Liver (tissue), 2 donors: ENCODE data around the gene REXO5.

Source experiments
- YY1 ChIP-seq: IDR thresholded peaks from 2 replicates; pipeline ENCODE4 v1.6.1; 2016; ENCODE audit warnings: antibody characterized with exemption, mild to moderate bottlenecking
- TF ChIP-seq, protein P1 (sequence below): fragments of 150-350 bp; IDR thresholded peaks from 2 replicates; pipeline ENCODE4 v1.5.1; 2017; ENCODE audit warnings: improper control_type of control experiment, low read depth, low read length; ENCODE audit not compliant: missing input control
- donor health status: healthy.

DNA sequence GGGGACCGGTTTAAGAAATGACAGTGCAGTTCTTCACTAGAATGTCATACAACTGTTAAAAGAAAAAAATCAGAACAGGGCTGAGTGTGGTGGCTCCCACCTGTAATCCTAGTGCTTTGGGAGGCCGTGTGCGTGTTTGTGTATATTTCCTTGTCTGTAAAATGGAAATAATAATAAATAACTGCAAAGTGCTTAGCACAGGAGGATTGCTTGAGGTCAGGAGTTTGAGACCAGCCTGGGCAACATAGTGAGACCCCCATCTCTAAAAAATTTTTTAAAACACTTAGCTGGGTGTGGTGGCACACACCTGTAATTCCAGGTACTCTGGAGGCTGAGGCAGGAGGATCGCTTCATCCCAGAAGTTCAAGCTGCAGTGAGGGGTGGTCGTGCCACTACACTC is 40.0 kb upstream of the REXO5 start:
- no peak for TF ChIP-seq YY1
- TF ChIP-seq, protein P1, sequence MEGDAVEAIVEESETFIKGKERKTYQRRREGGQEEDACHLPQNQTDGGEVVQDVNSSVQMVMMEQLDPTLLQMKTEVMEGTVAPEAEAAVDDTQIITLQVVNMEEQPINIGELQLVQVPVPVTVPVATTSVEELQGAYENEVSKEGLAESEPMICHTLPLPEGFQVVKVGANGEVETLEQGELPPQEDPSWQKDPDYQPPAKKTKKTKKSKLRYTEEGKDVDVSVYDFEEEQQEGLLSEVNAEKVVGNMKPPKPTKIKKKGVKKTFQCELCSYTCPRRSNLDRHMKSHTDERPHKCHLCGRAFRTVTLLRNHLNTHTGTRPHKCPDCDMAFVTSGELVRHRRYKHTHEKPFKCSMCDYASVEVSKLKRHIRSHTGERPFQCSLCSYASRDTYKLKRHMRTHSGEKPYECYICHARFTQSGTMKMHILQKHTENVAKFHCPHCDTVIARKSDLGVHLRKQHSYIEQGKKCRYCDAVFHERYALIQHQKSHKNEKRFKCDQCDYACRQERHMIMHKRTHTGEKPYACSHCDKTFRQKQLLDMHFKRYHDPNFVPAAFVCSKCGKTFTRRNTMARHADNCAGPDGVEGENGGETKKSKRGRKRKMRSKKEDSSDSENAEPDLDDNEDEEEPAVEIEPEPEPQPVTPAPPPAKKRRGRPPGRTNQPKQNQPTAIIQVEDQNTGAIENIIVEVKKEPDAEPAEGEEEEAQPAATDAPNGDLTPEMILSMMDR, result no peak
